Measurements from ENCODE around the gene TEX11. TPM values are rescaled to one million over a fixed set of nuclear protein-coding genes. Genes with fewer than 3 reads are reported as not detected.
"Not testable (repeated sequence)": the region's sequence is repeated elsewhere in the genome, so short reads cannot be mapped to it uniquely, and the experiment has no call there.

TEX11 gene
- total and polyA plus RNA-seq, 4 donors: not detected

DNA sequence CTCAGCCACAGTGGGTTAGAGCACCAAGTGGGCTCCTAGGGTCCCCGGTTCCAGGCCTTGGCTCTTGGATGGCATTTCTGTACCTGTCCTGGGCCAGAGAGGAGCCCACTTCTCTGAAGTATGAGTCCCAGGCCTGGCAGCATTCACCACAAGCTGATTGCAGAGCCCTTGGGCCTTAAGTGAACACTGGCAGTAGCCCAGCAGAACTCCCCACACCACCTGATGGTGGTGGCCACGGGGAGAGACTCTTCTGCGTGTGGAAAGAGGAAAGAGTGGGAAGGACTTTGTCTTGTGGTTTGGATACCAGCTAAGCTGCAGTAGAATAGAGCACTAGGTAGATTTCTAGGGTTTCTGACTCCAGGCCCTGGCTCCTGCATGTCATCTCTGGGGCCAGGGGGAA, 359.1 kb downstream of the TEX11 start:
- no peaks in the 10 kb centered on the region for H3K9me3 ChIP-seq (ENCODE audit: control insufficient read depth, low read length)
- H3K36me3 ChIP-seq (ENCODE audit: control insufficient read depth in 1 of 2, insufficient read depth in 2 of 2, low read length in 1 of 2): no peaks in the 10 kb centered on the region
- ATAC-seq (ENCODE audit: low FRiP score) (no peak), DNase-seq (no peak)
- intact Hi-C loops (cut with DNase I): no loop called here
- no peak overlapping the region for H3K27ac ChIP-seq (ENCODE audit: low read depth in 1 of 2, low read length in 2 of 2)
- 84 to 87% methylated on average over 3 of the region's 3 CpGs for WGBS, 2 donors
- no peaks in the 10 kb centered on the region for H3K4me1 ChIP-seq (ENCODE audit: control insufficient read depth in 1 of 2, insufficient read depth in 2 of 2, low read length in 2 of 2)
- no peaks in the 10 kb centered on the region for H3K27me3 ChIP-seq (ENCODE audit: control insufficient read depth in 1 of 2, insufficient read depth in 2 of 2, low read length in 1 of 2)
- no peak overlapping the region for H3K4me3 ChIP-seq (ENCODE audit: low read length in 2 of 2)

DNA sequence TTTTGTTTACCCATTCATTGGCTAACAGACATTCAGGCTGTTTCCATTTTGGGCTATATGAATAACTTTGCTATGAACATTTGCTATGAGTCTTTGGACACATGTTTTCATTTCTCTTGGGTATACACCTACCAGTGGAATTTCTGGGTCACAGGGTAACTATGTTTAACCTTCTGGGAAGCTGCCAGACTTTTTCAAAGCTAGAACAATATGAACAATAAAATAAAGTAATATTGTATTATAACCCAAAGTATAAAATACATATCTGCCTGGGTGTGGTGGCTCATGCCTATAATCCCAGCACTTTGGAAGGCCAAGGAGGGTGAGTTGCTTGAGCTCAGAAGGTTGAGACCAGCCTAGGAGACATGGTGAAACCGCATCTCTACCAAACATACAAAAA, 373.3 kb downstream of the TEX11 start:
- no peak for ATAC-seq (ENCODE audit: low FRiP score)
- DNase-seq: no peak
- no peaks in the 10 kb centered on the region for H3K27me3 ChIP-seq (ENCODE audit: control insufficient read depth in 1 of 2, insufficient read depth in 2 of 2, low read length in 1 of 2)
- no peak overlapping the region for H3K27ac ChIP-seq (ENCODE audit: low read depth in 1 of 2, low read length in 2 of 2)
- no peaks in the 10 kb centered on the region for H3K36me3 ChIP-seq (ENCODE audit: control insufficient read depth in 1 of 2, insufficient read depth in 2 of 2, low read length in 1 of 2)
- 61 to 89% methylated on average over 1 of the region's 1 CpG for WGBS, 2 donors
- intact Hi-C loops (cut with DNase I): no loop called here
- H3K9me3 ChIP-seq (ENCODE audit: control insufficient read depth, low read length): no peaks in the 10 kb centered on the region
- no peaks in the 10 kb centered on the region for H3K4me1 ChIP-seq (ENCODE audit: control insufficient read depth in 1 of 2, insufficient read depth in 2 of 2, low read length in 2 of 2)
- H3K4me3 ChIP-seq (ENCODE audit: low read length in 2 of 2): no peak overlapping the region

DNA sequence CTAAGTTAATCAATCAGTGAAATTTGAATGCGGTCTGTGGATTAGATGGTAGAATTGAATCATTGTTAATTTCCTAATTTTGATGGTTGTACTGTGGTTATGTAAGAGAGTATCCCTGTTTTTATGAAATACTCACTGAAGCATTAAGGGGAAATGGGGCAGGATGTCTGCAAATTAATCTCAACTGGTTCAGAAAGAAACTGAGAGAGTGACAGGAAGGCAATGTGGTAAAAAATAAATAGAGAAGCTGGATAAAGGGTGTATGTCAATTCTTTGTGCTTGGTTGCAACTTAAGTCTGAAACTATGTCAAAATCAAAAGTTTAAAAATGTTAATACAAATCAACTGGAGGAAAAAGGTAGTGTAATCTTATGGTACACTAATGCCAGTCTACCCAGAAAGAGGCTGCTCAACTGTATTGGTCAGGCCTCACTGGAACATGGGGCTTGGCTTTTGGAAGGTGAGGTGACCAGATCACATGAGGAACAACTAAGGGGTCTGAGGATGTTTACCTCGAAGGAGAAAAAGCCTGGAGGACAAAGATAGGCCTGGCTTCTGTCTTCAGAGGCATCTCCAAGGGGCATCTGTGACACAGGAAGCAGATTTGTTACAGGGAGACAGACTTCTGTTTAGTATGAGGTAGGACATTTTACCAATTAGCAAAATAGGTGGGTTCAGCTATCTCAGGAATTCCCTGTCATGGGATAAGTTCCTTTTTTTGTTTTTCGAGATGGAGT, 380.7 kb downstream of the TEX11 start:
- Histone ChIP-seq H3K27me3 (ENCODE audit: control insufficient read depth in 1 of 2, insufficient read depth in 2 of 2, low read length in 1 of 2) (no peaks in the 10 kb centered on the region), H3K4me3 (ENCODE audit: low read length in 2 of 2) (no peak overlapping the region), H3K4me1 (ENCODE audit: control insufficient read depth in 1 of 2, insufficient read depth in 2 of 2, low read length in 2 of 2) (no peaks in the 10 kb centered on the region), H3K9me3 (ENCODE audit: control insufficient read depth, low read length) (no peaks in the 10 kb centered on the region), H3K27ac (ENCODE audit: low read depth in 1 of 2, low read length in 2 of 2) (no peak overlapping the region), H3K36me3 (ENCODE audit: control insufficient read depth in 1 of 2, insufficient read depth in 2 of 2, low read length in 1 of 2) (no peaks in the 10 kb centered on the region)
- intact Hi-C loops (cut with DNase I): no loop called here
- ATAC-seq (ENCODE audit: low FRiP score) (no peak), DNase-seq (no peak)
- WGBS, 2 donors: 56 to 73% methylated on average over 3 of the region's 3 CpGs

DNA sequence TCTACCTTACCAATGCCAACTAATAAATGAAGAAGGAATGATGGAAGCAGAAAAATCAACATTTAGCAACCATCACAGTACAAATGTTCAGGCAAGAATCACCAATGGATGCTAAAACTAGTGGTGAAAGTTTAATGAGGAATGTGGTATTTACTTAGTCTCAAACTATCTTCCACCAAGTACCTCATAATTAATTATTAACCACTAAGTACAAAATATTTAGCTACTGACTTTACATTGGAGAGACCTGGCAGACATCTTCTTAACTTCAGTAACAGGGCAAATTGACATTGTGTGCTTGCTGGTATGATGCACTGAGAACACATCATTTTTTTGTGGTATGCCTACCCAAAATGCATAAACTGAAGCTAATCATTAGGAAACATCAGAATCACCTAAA, 381.5 kb downstream of the TEX11 start:
- no peaks in the 10 kb centered on the region for H3K9me3 ChIP-seq (ENCODE audit: control insufficient read depth, low read length)
- DNase-seq: no peak
- no peaks in the 10 kb centered on the region for H3K27me3 ChIP-seq (ENCODE audit: control insufficient read depth in 1 of 2, insufficient read depth in 2 of 2, low read length in 1 of 2)
- no peaks in the 10 kb centered on the region for H3K36me3 ChIP-seq (ENCODE audit: control insufficient read depth in 1 of 2, insufficient read depth in 2 of 2, low read length in 1 of 2)
- no peak overlapping the region for H3K4me3 ChIP-seq (ENCODE audit: low read length in 2 of 2)
- ATAC-seq (ENCODE audit: low FRiP score): no peak
- H3K4me1 ChIP-seq (ENCODE audit: control insufficient read depth in 1 of 2, insufficient read depth in 2 of 2, low read length in 2 of 2): no peaks in the 10 kb centered on the region
- H3K27ac ChIP-seq (ENCODE audit: low read depth in 1 of 2, low read length in 2 of 2): no peak overlapping the region
- intact Hi-C loops (cut with DNase I): no loop called here

DNA sequence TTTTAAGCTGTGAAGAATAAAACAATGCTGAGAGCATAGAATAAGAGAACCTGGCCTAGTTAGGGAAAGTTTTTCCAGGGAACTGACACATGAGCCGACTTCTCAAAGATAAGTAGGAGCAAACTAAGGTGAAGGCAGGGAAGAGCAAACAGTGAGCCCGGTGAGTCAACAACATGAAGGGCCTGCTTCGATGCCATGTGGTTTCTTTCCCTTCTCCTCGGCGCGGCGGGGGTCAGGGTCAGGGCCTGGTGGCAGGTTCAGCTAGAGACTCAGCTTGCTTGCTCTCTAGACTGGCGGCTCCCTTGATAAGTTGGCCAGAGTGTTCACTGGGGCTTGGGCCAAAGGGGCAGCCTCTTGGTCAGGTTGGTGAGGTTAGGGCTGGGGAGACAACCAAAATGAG, 382.8 kb downstream of the TEX11 start:
- no peaks in the 10 kb centered on the region for H3K27me3 ChIP-seq (ENCODE audit: control insufficient read depth in 1 of 2, insufficient read depth in 2 of 2, low read length in 1 of 2)
- intact Hi-C loops (cut with DNase I): no loop called here
- H3K9me3 ChIP-seq (ENCODE audit: control insufficient read depth, low read length): no peaks in the 10 kb centered on the region
- ATAC-seq (ENCODE audit: low FRiP score): no peak
- H3K27ac ChIP-seq (ENCODE audit: low read depth in 1 of 2, low read length in 2 of 2): no peak overlapping the region
- H3K36me3 ChIP-seq (ENCODE audit: control insufficient read depth in 1 of 2, insufficient read depth in 2 of 2, low read length in 1 of 2): no peaks in the 10 kb centered on the region
- 64 to 70% methylated on average over 8 of the region's 8 CpGs for WGBS, 2 donors
- DNase-seq: no peak
- no peak overlapping the region for H3K4me3 ChIP-seq (ENCODE audit: low read length in 2 of 2)
- no peaks in the 10 kb centered on the region for H3K4me1 ChIP-seq (ENCODE audit: control insufficient read depth in 1 of 2, insufficient read depth in 2 of 2, low read length in 2 of 2)

DNA sequence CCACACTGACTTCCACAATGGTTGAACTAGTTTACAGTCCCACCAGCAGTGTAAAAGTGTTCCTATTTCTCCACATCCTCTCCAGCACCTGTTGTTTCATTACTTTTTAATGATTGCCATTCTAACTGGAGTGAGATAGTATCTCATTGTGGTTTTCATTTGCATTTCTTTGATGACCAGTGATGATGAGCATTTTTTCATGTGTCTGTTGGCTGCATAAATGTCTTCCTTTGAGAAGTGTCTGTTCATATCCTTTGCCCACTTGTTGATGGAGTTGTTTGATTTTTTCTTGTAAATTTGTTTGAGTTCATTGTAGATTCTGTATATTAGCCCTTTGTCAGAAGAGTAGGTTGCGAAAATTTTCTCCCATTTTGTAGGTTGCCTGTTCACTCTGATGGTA, 392.8 kb downstream of the TEX11 start:
- H3K9me3 ChIP-seq (ENCODE audit: control insufficient read depth, low read length); DNase-seq; ATAC-seq (ENCODE audit: low FRiP score); H3K4me3 ChIP-seq (ENCODE audit: low read length in 2 of 2); H3K27me3 ChIP-seq (ENCODE audit: control insufficient read depth in 1 of 2, insufficient read depth in 2 of 2, low read length in 1 of 2); H3K4me1 ChIP-seq (ENCODE audit: control insufficient read depth in 1 of 2, insufficient read depth in 2 of 2, low read length in 2 of 2); H3K36me3 ChIP-seq (ENCODE audit: control insufficient read depth in 1 of 2, insufficient read depth in 2 of 2, low read length in 1 of 2); intact Hi-C loops (cut with DNase I); H3K27ac ChIP-seq (ENCODE audit: low read depth in 1 of 2, low read length in 2 of 2): not testable (repeated sequence)
- WGBS, 2 donors: 83 to 95% methylated on average over 1 of the region's 1 CpG

DNA sequence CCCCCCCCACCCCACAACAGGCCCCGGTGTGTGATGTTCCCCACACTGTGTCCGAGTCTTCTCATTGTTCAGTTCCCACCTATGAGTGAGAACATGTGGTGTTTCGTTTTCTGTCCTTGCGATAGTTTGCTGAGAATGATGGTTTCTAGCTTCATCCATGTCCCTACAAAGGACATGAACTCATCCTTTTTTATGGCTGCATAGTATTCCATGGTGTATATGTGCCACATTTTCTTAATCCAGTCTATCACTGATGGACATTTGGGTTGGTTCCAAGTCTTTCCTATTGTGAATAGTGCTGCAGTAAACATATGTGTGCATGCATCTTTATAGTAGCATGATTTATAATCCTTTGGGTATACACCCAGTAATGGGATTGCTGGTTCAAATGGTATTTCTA, 393.2 kb downstream of the TEX11 start:
- H3K4me1 ChIP-seq (ENCODE audit: control insufficient read depth in 1 of 2, insufficient read depth in 2 of 2, low read length in 2 of 2); ATAC-seq (ENCODE audit: low FRiP score); H3K27ac ChIP-seq (ENCODE audit: low read depth in 1 of 2, low read length in 2 of 2); H3K9me3 ChIP-seq (ENCODE audit: control insufficient read depth, low read length); H3K27me3 ChIP-seq (ENCODE audit: control insufficient read depth in 1 of 2, insufficient read depth in 2 of 2, low read length in 1 of 2); H3K4me3 ChIP-seq (ENCODE audit: low read length in 2 of 2); intact Hi-C loops (cut with DNase I); H3K36me3 ChIP-seq (ENCODE audit: control insufficient read depth in 1 of 2, insufficient read depth in 2 of 2, low read length in 1 of 2); DNase-seq: not testable (repeated sequence)
- 90 to 92% methylated on average over 4 of the region's 4 CpGs for WGBS, 2 donors

DNA sequence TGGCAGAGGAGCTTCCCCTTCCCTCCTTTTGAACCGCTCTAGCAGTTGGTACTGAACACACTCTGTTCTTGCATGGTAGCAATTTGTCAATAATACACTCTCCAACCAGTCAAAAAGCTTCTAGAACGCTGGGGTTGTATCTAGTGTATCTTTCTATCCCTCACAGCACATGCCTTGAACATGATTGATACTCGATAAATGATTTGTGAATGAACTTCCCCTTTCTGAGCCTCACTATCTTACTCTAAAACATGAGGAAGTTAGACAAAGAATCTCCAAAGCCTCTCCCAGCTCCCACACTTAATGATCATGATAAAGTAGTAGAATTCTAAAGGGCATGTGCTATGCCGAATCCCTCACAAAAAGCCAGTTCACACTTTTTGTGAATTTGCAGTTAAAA, 399.4 kb downstream of the TEX11 start:
- H3K4me3 ChIP-seq (ENCODE audit: low read length in 2 of 2): no peak overlapping the region
- no peaks in the 10 kb centered on the region for H3K4me1 ChIP-seq (ENCODE audit: control insufficient read depth in 1 of 2, insufficient read depth in 2 of 2, low read length in 2 of 2)
- 68 to 77% methylated on average over 4 of the region's 4 CpGs for WGBS, 2 donors
- DNase-seq (no peak), ATAC-seq (ENCODE audit: low FRiP score) (no peak)
- H3K9me3 ChIP-seq (ENCODE audit: control insufficient read depth, low read length): no peaks in the 10 kb centered on the region
- H3K27me3 ChIP-seq (ENCODE audit: control insufficient read depth in 1 of 2, insufficient read depth in 2 of 2, low read length in 1 of 2): no peaks in the 10 kb centered on the region
- no peak overlapping the region for H3K27ac ChIP-seq (ENCODE audit: low read depth in 1 of 2, low read length in 2 of 2)
- no peaks in the 10 kb centered on the region for H3K36me3 ChIP-seq (ENCODE audit: control insufficient read depth in 1 of 2, insufficient read depth in 2 of 2, low read length in 1 of 2)
- intact Hi-C loops (cut with DNase I): no loop called here

DNA sequence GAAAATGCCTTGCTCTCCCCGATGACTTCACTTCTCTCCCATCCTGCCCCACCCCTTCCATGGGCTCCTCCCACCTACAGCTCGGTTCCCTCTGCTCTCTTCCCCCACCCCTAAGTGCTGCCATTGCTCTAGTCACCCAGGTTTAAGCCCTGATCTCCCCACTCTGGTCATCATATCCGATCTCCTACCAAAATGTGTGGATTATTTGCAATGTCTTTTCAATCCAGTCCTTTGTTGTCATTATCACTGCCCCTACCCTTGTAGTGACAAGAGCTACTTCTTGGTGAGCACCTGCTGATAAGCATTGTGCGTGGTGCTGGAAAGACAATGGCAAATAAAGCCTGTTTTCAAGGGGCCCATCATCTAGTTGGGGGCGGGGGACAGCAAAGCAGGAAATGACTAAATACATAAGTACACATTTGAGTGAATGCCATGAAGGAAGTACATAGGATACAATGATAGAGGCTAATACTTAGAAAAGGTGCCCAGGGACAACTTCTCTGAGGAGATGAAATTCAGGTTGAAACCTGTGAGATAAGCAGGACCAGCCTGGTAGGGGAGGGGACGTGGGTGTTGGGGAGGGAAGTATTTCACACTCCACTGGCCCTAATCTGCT, 400.1 kb downstream of the TEX11 start:
- H3K27me3 ChIP-seq (ENCODE audit: control insufficient read depth in 1 of 2, insufficient read depth in 2 of 2, low read length in 1 of 2): no peaks in the 10 kb centered on the region
- H3K4me3 ChIP-seq (ENCODE audit: low read length in 2 of 2): no peak overlapping the region
- no peaks in the 10 kb centered on the region for H3K4me1 ChIP-seq (ENCODE audit: control insufficient read depth in 1 of 2, insufficient read depth in 2 of 2, low read length in 2 of 2)
- DNase-seq (no peak), ATAC-seq (ENCODE audit: low FRiP score) (no peak)
- WGBS, 2 donors: 44 to 53% methylated on average over 6 of the region's 6 CpGs
- H3K27ac ChIP-seq (ENCODE audit: low read depth in 1 of 2, low read length in 2 of 2): no peak overlapping the region
- no peaks in the 10 kb centered on the region for H3K9me3 ChIP-seq (ENCODE audit: control insufficient read depth, low read length)
- no peaks in the 10 kb centered on the region for H3K36me3 ChIP-seq (ENCODE audit: control insufficient read depth in 1 of 2, insufficient read depth in 2 of 2, low read length in 1 of 2)
- intact Hi-C loops (cut with DNase I): no loop called here
